HepG2 (cell line): ENCODE measurements around the gene GSK3B. TPM values are rescaled to one million over a fixed set of nuclear protein-coding genes. Genes with fewer than 3 reads are reported as not detected.

Experiments
- BCL3 ChIP-seq: sonication (generic); formaldehyde crosslinking; IDR thresholded peaks from 2 replicates; pipeline ENCODE4 v1.5.1; 2020; ENCODE audit warnings: mild to moderate bottlenecking, missing genetic modification reagents, moderate library complexity
- CREB1 ChIP-seq, 2 experiments: fragments of 450-650 bp in 1 of 2; IDR thresholded peaks; 2 replicates each; pipeline ENCODE4 v1.6.1; 2016 to 2017; ENCODE audit warnings: control low read depth in 1 of 2, mild to moderate bottlenecking in 1 of 2, missing compliant biosample characterization in 1 of 2, missing genetic modification characterization in 1 of 2
- EEA1 ChIP-seq: sonication (generic); formaldehyde crosslinking; IDR thresholded peaks from 2 replicates; pipeline ENCODE4 v1.5.1; 2020; ENCODE audit warnings: mild to moderate bottlenecking, missing genetic modification reagents, borderline replicate concordance
- JDP2 ChIP-seq: sonication (generic); formaldehyde crosslinking; IDR thresholded peaks from 2 replicates; pipeline ENCODE4 v1.8.1; 2022; ENCODE audit warnings: missing genetic modification reagents, borderline replicate concordance
- MLXIP ChIP-seq: sonication (generic); formaldehyde crosslinking; IDR thresholded peaks from 2 replicates; pipeline ENCODE4 v1.9.0; 2021; ENCODE audit warnings: missing genetic modification reagents, borderline replicate concordance
- NRL ChIP-seq: sonication (generic); formaldehyde crosslinking; IDR thresholded peaks from 2 replicates; pipeline ENCODE4 v1.5.0; 2020; ENCODE audit warnings: missing genetic modification reagents, mild to moderate bottlenecking, moderate library complexity, borderline replicate concordance
- PRDM15 ChIP-seq: sonication (generic); formaldehyde crosslinking; IDR thresholded peaks from 2 replicates; pipeline ENCODE4 v1.4.0; 2020; ENCODE audit warnings: missing genetic modification reagents
- SKI ChIP-seq: fragments of 450-650 bp; IDR thresholded peaks from one replicate; pipeline ENCODE4 v1.6.1; 2018; ENCODE audit warnings: mild to moderate bottlenecking; ENCODE audit not compliant: partially characterized antibody
- TIGD3 ChIP-seq: sonication (generic); formaldehyde crosslinking; IDR thresholded peaks from 2 replicates; pipeline ENCODE4 v1.5.1; 2020; ENCODE audit warnings: mild to moderate bottlenecking, missing genetic modification reagents, borderline replicate concordance
- ZNF546 ChIP-seq: sonication (generic); formaldehyde crosslinking; conservative IDR thresholded peaks from 2 replicates; pipeline ENCODE4 v1.8.1; 2023; ENCODE audit warnings: mild to moderate bottlenecking, missing genetic modification reagents
- ZNF747 ChIP-seq: sonication (generic); formaldehyde crosslinking; IDR thresholded peaks from 2 replicates; pipeline ENCODE4 v1.8.1; 2023; ENCODE audit warnings: missing genetic modification reagents, mild to moderate bottlenecking, borderline replicate concordance
- ZSCAN21 ChIP-seq: sonication (generic); formaldehyde crosslinking; IDR thresholded peaks from 2 replicates; pipeline ENCODE4 v1.8.0; 2022; ENCODE audit warnings: mild to moderate bottlenecking, missing genetic modification reagents, moderate library complexity, borderline replicate concordance
- ZSCAN9 ChIP-seq: IDR thresholded peaks from 2 replicates; pipeline ENCODE4 v1.6.1; 2016; ENCODE audit warnings: borderline replicate concordance
- polyA plus RNA-seq, 8 experiments: library from polyadenylated mRNA; depleted of rRNA in 3 of 8; stranded (reverse) in 7 of 8; unstranded in 1 of 8; fragments of >200 nt; fragmentation: Illumina TruSeq in 4 of 8; extraction: Trizol in 4 of 8; gene quantifications; 2 replicates each; pipeline versions ENCODE4 v1.2.1 to v1.2.3, GENCODE V29; 2011 to 2016; ENCODE audit warnings: low read depth in 4 of 8, missing spikeins in 1 of 8, mixed read lengths in 1 of 8; ENCODE audit not compliant: insufficient read depth in 1 of 8
- total RNA-seq, 5 experiments: library from RNA; depleted of rRNA; stranded (reverse); fragments of >200 nt; fragmentation: Illumina TruSeq; extraction: Trizol; gene quantifications; 2 replicates each; pipeline ENCODE4 v1.2.3, GENCODE V29; 2016; ENCODE audit warnings: low read depth in 1 of 5

The GSK3B gene
- total and polyA plus RNA-seq, 2 of the 13 experiments (the other 11 are each of a cell fraction or from before 2014, with no cell fraction given) = 22.3 to 30.1 TPM

GRCh38 chr3:119825820-119826219 lies 268.4 kb downstream of the GSK3B start (continued):
- no peak for TF ChIP-seq TIGD3 (CRISPR knock-in tag)
- no peak for TF ChIP-seq CREB1 (IDR thresholded peaks at IDR 0.05)
- TF ChIP-seq CREB1 (CRISPR knock-in tag; IDR thresholded peaks at IDR 0.05) = peak; percentile 46; the same call in 1 of the 2 replicates
- no peak for TF ChIP-seq NRL
- TF ChIP-seq JDP2 (CRISPR knock-in tag) = no peak
- TF ChIP-seq EEA1 = no peak
- TF ChIP-seq ZSCAN9 (CRISPR knock-in tag) = 0 out of 2 replicates have a peak, but pooled peaks have one; percentile 58
- no peak for TF ChIP-seq ZNF747 (CRISPR knock-in tag)
- TF ChIP-seq SKI = no peak
- no peak for TF ChIP-seq PRDM15 (CRISPR knock-in tag)
- TF ChIP-seq ZSCAN21 (CRISPR knock-in tag) = peak; percentile 40; the same call in 1 of the 2 replicates
- TF ChIP-seq MLXIP (CRISPR knock-in tag) = 0 out of 2 replicates have a peak, but pooled peaks have one; percentile 28
- no peak for TF ChIP-seq ZNF546 (CRISPR knock-in tag)
- TF ChIP-seq BCL3 (CRISPR knock-in tag) = no peak
